Myocyte (in vitro differentiated cells): ENCODE results near the gene STAB2. TPM values are rescaled to one million over a fixed set of nuclear protein-coding genes. Genes with fewer than 3 reads are reported as not detected.
A peak's percentile ranks its signal among the peaks of the same experiment; 100 is the strongest.

Source experiments
- DNase-seq: peaks from one replicate; pipeline ENCODE4 v3.0.0-alpha.2; 2012; ENCODE audit warnings: low read depth
- polyA plus RNA-seq: library from polyadenylated mRNA; unstranded; fragments of >200 nt; gene quantifications from one replicate; pipeline ENCODE4 v1.2.1, GENCODE V29; 2012; ENCODE audit warnings: missing spikeins
- total RNA-seq: library from RNA; depleted of rRNA; stranded (reverse); fragments of >200 nt; gene quantifications from 2 replicates; pipeline ENCODE4 v1.2.3, GENCODE V29; 2014

STAB2 gene
- total RNA-seq = 0.57 and 1.4 TPM in 2 replicates
- 1.2 TPM for polyA plus RNA-seq

GRCh38 chr12:103586791-103587370 is at the start of gene STAB2:
TSS of gene STAB2 (plus strand) at chr12:103587273. CDS start at chr12:103587477, 204 bp downstream.
- DNase-seq = no peak

- no peak for DNase-seq
These were observed 48.7 kb upstream of the STAB2 start for GRCh38 chr12:103538397-103538796.

- DNase-seq = no peak
These were observed 46.8 kb upstream of the STAB2 start for GRCh38 chr12:103540319-103540718.

GRCh38 chr12:103542078-103542477 is 45.0 kb upstream of the STAB2 start:
- no peak for DNase-seq

GRCh38 chr12:103546959-103547358 is 40.1 kb upstream of the STAB2 start:
- no peak for DNase-seq

- DNase-seq = no peak
These were observed 39.7 kb upstream of the STAB2 start for GRCh38 chr12:103547376-103547775.

- no peak for DNase-seq
These were observed 39.1 kb upstream of the STAB2 start for GRCh38 chr12:103547929-103548328.

GRCh38 chr12:103548622-103549601 is 38.2 kb upstream of the STAB2 start:
- DNase-seq = peak; percentile 70

GRCh38 chr12:103556890-103557627 is 30.0 kb upstream of the STAB2 start:
- no peak for DNase-seq

GRCh38 chr12:103557628-103558010 is 29.5 kb upstream of the STAB2 start:
- no peak for DNase-seq

- DNase-seq = no peak
These were observed 28.2 kb upstream of the STAB2 start for GRCh38 chr12:103558879-103559278.

- DNase-seq = peak; percentile 93
These were observed 26.4 kb upstream of the STAB2 start for GRCh38 chr12:103560604-103561101.

- DNase-seq = no peak
These were observed 25.9 kb upstream of the STAB2 start for GRCh38 chr12:103561174-103561573.

GRCh38 chr12:103566398-103566797 is 20.7 kb upstream of the STAB2 start:
- no peak for DNase-seq

GRCh38 chr12:103569278-103569677 is 17.8 kb upstream of the STAB2 start:
- no peak for DNase-seq

GRCh38 chr12:103571286-103571685 is 15.8 kb upstream of the STAB2 start:
- DNase-seq = peak; percentile 84

GRCh38 chr12:103572312-103573045 is 14.6 kb upstream of the STAB2 start:
- DNase-seq = peak; percentile 27

GRCh38 chr12:103573185-103573584 is 13.9 kb upstream of the STAB2 start:
- peak; percentile 35 for DNase-seq

GRCh38 chr12:103578926-103579325 is 8.1 kb upstream of the STAB2 start:
- no peak for DNase-seq

GRCh38 chr12:103580026-103580425 is 7.0 kb upstream of the STAB2 start:
- DNase-seq = no peak

GRCh38 chr12:103583008-103583407 is 4.1 kb upstream of the STAB2 start:
- DNase-seq = no peak
